ENCODE measurements around the gene ROBO3.

The ROBO3 gene

GRCh38 chr11:124892146-124892545, 26.9 kb downstream of the ROBO3 start:
- no peak for DNase-seq

- no peak for DNase-seq
Observed at GRCh38 chr11:124892750-124893454, 27.7 kb downstream of the ROBO3 start.

GRCh38 chr11:124893781-124894401, 28.7 kb downstream of the ROBO3 start:
- DNase-seq, result no peak

- DNase-seq, result no peak
Observed at GRCh38 chr11:124894606-124895430, 29.6 kb downstream of the ROBO3 start.

GRCh38 chr11:124895471-124895971, 30.3 kb downstream of the ROBO3 start:
- DNase-seq, result no peak

GRCh38 chr11:124896071-124896750, 31.0 kb downstream of the ROBO3 start:
- DNase-seq, result no peak

- DNase-seq, result peak in 1 of 2 experiments; percentile 8
Observed at GRCh38 chr11:124896821-124897391, 31.7 kb downstream of the ROBO3 start.

GRCh38 chr11:124897674-124898262, 32.5 kb downstream of the ROBO3 start, which contains the start of gene ROBO4:
ROBO4 (minus strand) TSS chr11:124897865; CDS start chr11:124897795, 70 bp downstream.
- DNase-seq, result no peak

GRCh38 chr11:124898263-124898680, 33.0 kb downstream of the ROBO3 start:
- DNase-seq, result peak; percentile 89 to 96

- no peak for DNase-seq
Observed at GRCh38 chr11:124898711-124899110, 33.5 kb downstream of the ROBO3 start.

- DNase-seq, result peak; percentile 47 to 82
Observed at GRCh38 chr11:124899383-124900145, 34.3 kb downstream of the ROBO3 start.

GRCh38 chr11:124900464-124900863, 35.2 kb downstream of the ROBO3 start:
- no peak for DNase-seq

GRCh38 chr11:124902616-124903015, 37.4 kb downstream of the ROBO3 start:
- no peak for DNase-seq

- DNase-seq, result no peak
Observed at GRCh38 chr11:124915541-124916369, 50.5 kb downstream of the ROBO3 start.

- no peak for DNase-seq
Observed at GRCh38 chr11:124916370-124916710, 51.1 kb downstream of the ROBO3 start.

GRCh38 chr11:124917115-124917637, 51.9 kb downstream of the ROBO3 start:
- DNase-seq, result peak; percentile 83 to 91

- DNase-seq, result no peak
Observed at GRCh38 chr11:124918950-124919349, 53.7 kb downstream of the ROBO3 start, which contains the start of gene HEPN1. HEPN1 (plus strand) TSS chr11:124919250.

- peak; percentile 81 to 91 for DNase-seq
Observed at GRCh38 chr11:124919898-124920297, 54.7 kb downstream of the ROBO3 start.

- DNase-seq, result peak in 1 of 2 experiments; percentile 52
Observed at GRCh38 chr11:124920356-124920755, 55.1 kb downstream of the ROBO3 start.

All from NCI-H524 (cell line).